Measurements from ENCODE around the gene PPP2R2C.

The PPP2R2C gene

GRCh38 chr4:6421397-6421796 lies 51.0 kb downstream of the PPP2R2C start:
- Histone ChIP-seq H4K91ac (ENCODE audit: low read depth, low read length, poor library complexity) (no peak overlapping the region), H2BK15ac (ENCODE audit: low read length) (no peak overlapping the region), H3K9me3 (replicated peaks in 1 of 2; ENCODE audit: control insufficient read depth in 2 of 2, insufficient read depth in 1 of 2, low read depth in 1 of 2, low read length in 2 of 2) (no peaks in the 10 kb centered on the region), H3K27me3 (ENCODE audit: control insufficient read depth in 3 of 3, insufficient read depth in 3 of 3, low read depth in 1 of 3, low read length in 3 of 3) (peaks cover 0 to 30% (median 0%) of the 10 kb centered on the region in 3 experiments), H2BK120ac (ENCODE audit: low read depth, low read length) (no peak overlapping the region), H3K9ac (ENCODE audit: low read depth, low read length, poor library complexity) (no peak overlapping the region), H3K27ac (replicated peaks; ENCODE audit: low read length) (no peak overlapping the region), H2BK5ac (ENCODE audit: low read length) (peak overlapping the region; percentile 30), H3K4me3 (ENCODE audit: low read length in 2 of 2) (no peak overlapping the region), H3K36me3 (replicated peaks in 1 of 2; ENCODE audit: control insufficient read depth in 2 of 2, insufficient read depth in 2 of 2, low read length in 2 of 2) (no peaks in the 10 kb centered on the region), H2AFZ (ENCODE audit: low read length) (peak overlapping the region; percentile 40), H3K14ac (ENCODE audit: low read length) (no peak overlapping the region), H2AK5ac (ENCODE audit: low read depth, low read length) (no peak overlapping the region), H4K8ac (ENCODE audit: low read depth, low read length) (no peak overlapping the region), H2BK12ac (ENCODE audit: low read length) (no peak overlapping the region), H3K4me2 (ENCODE audit: insufficient read depth, low read length, poor library complexity, severe bottlenecking) (no peak overlapping the region), H3K23ac (ENCODE audit: low read depth, low read length, poor library complexity) (no peak overlapping the region), H3K4ac (ENCODE audit: low read length) (no peak overlapping the region), H3K79me1 (ENCODE audit: low read depth, low read length) (no peaks in the 10 kb centered on the region), H3K18ac (ENCODE audit: low read length) (no peak overlapping the region), H3K4me1 (ENCODE audit: control insufficient read depth in 2 of 2, insufficient read depth in 1 of 2, low read depth in 1 of 2, low read length in 2 of 2) (peaks cover 0 to 4% of the 10 kb centered on the region in 2 donors)
- WGBS, 2 donors (ENCODE audit: extremely low coverage in 2 of 2, insufficient read length in 2 of 2, insufficient replicate concordance in 1 of 2) = no CpG with 5 or more reads among the region's 18 CpGs
- no peak for DNase-seq (ENCODE audit: low spot score)

GRCh38 chr4:6420972-6421371 lies 51.4 kb downstream of the PPP2R2C start:
- no peak overlapping the region for H3K4me2 ChIP-seq (ENCODE audit: insufficient read depth, low read length, poor library complexity, severe bottlenecking)
- no CpG with 5 or more reads among the region's 6 CpGs for WGBS, 2 donors (ENCODE audit: extremely low coverage in 2 of 2, insufficient read length in 2 of 2, insufficient replicate concordance in 1 of 2)
- no peak overlapping the region for H2BK12ac ChIP-seq (ENCODE audit: low read length)
- H2BK120ac ChIP-seq (ENCODE audit: low read depth, low read length) = no peak overlapping the region
- peaks cover 0 to 6% of the 10 kb centered on the region in 2 donors for H3K4me1 ChIP-seq (ENCODE audit: control insufficient read depth in 2 of 2, insufficient read depth in 1 of 2, low read depth in 1 of 2, low read length in 2 of 2)
- H2BK5ac ChIP-seq (ENCODE audit: low read length) = no peak overlapping the region
- H3K27ac ChIP-seq (replicated peaks; ENCODE audit: low read length) = no peak overlapping the region
- H3K27me3 ChIP-seq (ENCODE audit: control insufficient read depth in 3 of 3, insufficient read depth in 3 of 3, low read depth in 1 of 3, low read length in 3 of 3) = peaks cover 0 to 30% (median 0%) of the 10 kb centered on the region in 3 experiments
- H4K8ac ChIP-seq (ENCODE audit: low read depth, low read length) = no peak overlapping the region
- DNase-seq (ENCODE audit: low spot score) = no peak
- no peak overlapping the region for H3K9ac ChIP-seq (ENCODE audit: low read depth, low read length, poor library complexity)
- no peak overlapping the region for H3K4ac ChIP-seq (ENCODE audit: low read length)
- no peaks in the 10 kb centered on the region for H3K79me1 ChIP-seq (ENCODE audit: low read depth, low read length)
- no peak overlapping the region for H2BK15ac ChIP-seq (ENCODE audit: low read length)
- no peak overlapping the region for H3K18ac ChIP-seq (ENCODE audit: low read length)
- H2AK5ac ChIP-seq (ENCODE audit: low read depth, low read length) = no peak overlapping the region
- no peak overlapping the region for H3K4me3 ChIP-seq (ENCODE audit: low read length in 2 of 2)
- H2AFZ ChIP-seq (ENCODE audit: low read length) = peak overlapping the region; percentile 40
- H4K91ac ChIP-seq (ENCODE audit: low read depth, low read length, poor library complexity) = no peak overlapping the region
- no peaks in the 10 kb centered on the region for H3K9me3 ChIP-seq (replicated peaks in 1 of 2; ENCODE audit: control insufficient read depth in 2 of 2, insufficient read depth in 1 of 2, low read depth in 1 of 2, low read length in 2 of 2)
- no peak overlapping the region for H3K14ac ChIP-seq (ENCODE audit: low read length)
- H3K36me3 ChIP-seq (replicated peaks in 1 of 2; ENCODE audit: control insufficient read depth in 2 of 2, insufficient read depth in 2 of 2, low read length in 2 of 2) = no peaks in the 10 kb centered on the region
- no peak overlapping the region for H3K23ac ChIP-seq (ENCODE audit: low read depth, low read length, poor library complexity)

- Histone ChIP-seq H4K8ac (ENCODE audit: low read depth, low read length) (no peak overlapping the region), H3K18ac (ENCODE audit: low read length) (no peak overlapping the region), H3K9ac (ENCODE audit: low read depth, low read length, poor library complexity) (no peak overlapping the region), H2BK15ac (ENCODE audit: low read length) (no peak overlapping the region), H3K4me1 (ENCODE audit: control insufficient read depth in 2 of 2, insufficient read depth in 1 of 2, low read depth in 1 of 2, low read length in 2 of 2) (peaks cover 5 to 6% of the 10 kb centered on the region in 2 donors), H3K4me2 (ENCODE audit: insufficient read depth, low read length, poor library complexity, severe bottlenecking) (no peak overlapping the region), H2AK5ac (ENCODE audit: low read depth, low read length) (no peak overlapping the region), H3K79me1 (ENCODE audit: low read depth, low read length) (no peaks in the 10 kb centered on the region), H2BK120ac (ENCODE audit: low read depth, low read length) (no peak overlapping the region), H2AFZ (ENCODE audit: low read length) (no peak overlapping the region), H3K36me3 (replicated peaks in 1 of 2; ENCODE audit: control insufficient read depth in 2 of 2, insufficient read depth in 2 of 2, low read length in 2 of 2) (no peaks in the 10 kb centered on the region), H3K27me3 (ENCODE audit: control insufficient read depth in 3 of 3, insufficient read depth in 3 of 3, low read depth in 1 of 3, low read length in 3 of 3) (peaks cover 0 to 22% (median 0%) of the 10 kb centered on the region in 3 experiments), H2BK12ac (ENCODE audit: low read length) (no peak overlapping the region), H4K91ac (ENCODE audit: low read depth, low read length, poor library complexity) (no peak overlapping the region), H3K27ac (replicated peaks; ENCODE audit: low read length) (no peak overlapping the region), H3K23ac (ENCODE audit: low read depth, low read length, poor library complexity) (no peak overlapping the region), H3K4me3 (ENCODE audit: low read length in 2 of 2) (no peak overlapping the region), H3K14ac (ENCODE audit: low read length) (no peak overlapping the region), H2BK5ac (ENCODE audit: low read length) (no peak overlapping the region), H3K9me3 (replicated peaks in 1 of 2; ENCODE audit: control insufficient read depth in 2 of 2, insufficient read depth in 1 of 2, low read depth in 1 of 2, low read length in 2 of 2) (no peaks in the 10 kb centered on the region), H3K4ac (ENCODE audit: low read length) (no peak overlapping the region)
- no CpG with 5 or more reads among the region's 7 CpGs for WGBS, 2 donors (ENCODE audit: extremely low coverage in 2 of 2, insufficient read length in 2 of 2, insufficient replicate concordance in 1 of 2)
- no peak for DNase-seq (ENCODE audit: low spot score)
These were observed 52.4 kb downstream of the PPP2R2C start for GRCh38 chr4:6420036-6420435.

GRCh38 chr4:6419452-6420028 lies 52.9 kb downstream of the PPP2R2C start:
- no peaks in the 10 kb centered on the region for H3K36me3 ChIP-seq (replicated peaks in 1 of 2; ENCODE audit: control insufficient read depth in 2 of 2, insufficient read depth in 2 of 2, low read length in 2 of 2)
- no peak overlapping the region for H3K4me2 ChIP-seq (ENCODE audit: insufficient read depth, low read length, poor library complexity, severe bottlenecking)
- no peak overlapping the region for H3K4me3 ChIP-seq (ENCODE audit: low read length in 2 of 2)
- no peak overlapping the region for H2BK120ac ChIP-seq (ENCODE audit: low read depth, low read length)
- no peak overlapping the region for H2AK5ac ChIP-seq (ENCODE audit: low read depth, low read length)
- no peak overlapping the region for H3K27ac ChIP-seq (replicated peaks; ENCODE audit: low read length)
- no peak overlapping the region for H2BK5ac ChIP-seq (ENCODE audit: low read length)
- no peak overlapping the region for H2AFZ ChIP-seq (ENCODE audit: low read length)
- peaks cover 6 to 9% of the 10 kb centered on the region in 2 donors for H3K4me1 ChIP-seq (ENCODE audit: control insufficient read depth in 2 of 2, insufficient read depth in 1 of 2, low read depth in 1 of 2, low read length in 2 of 2)
- no peak overlapping the region for H2BK15ac ChIP-seq (ENCODE audit: low read length)
- WGBS, 2 donors (ENCODE audit: extremely low coverage in 2 of 2, insufficient read length in 2 of 2, insufficient replicate concordance in 1 of 2) = no CpG with 5 or more reads among the region's 6 CpGs
- no peak overlapping the region for H3K4ac ChIP-seq (ENCODE audit: low read length)
- no peak overlapping the region for H4K91ac ChIP-seq (ENCODE audit: low read depth, low read length, poor library complexity)
- H4K8ac ChIP-seq (ENCODE audit: low read depth, low read length) = no peak overlapping the region
- peaks cover 0 to 21% (median 0%) of the 10 kb centered on the region in 3 experiments for H3K27me3 ChIP-seq (ENCODE audit: control insufficient read depth in 3 of 3, insufficient read depth in 3 of 3, low read depth in 1 of 3, low read length in 3 of 3)
- H3K79me1 ChIP-seq (ENCODE audit: low read depth, low read length) = no peaks in the 10 kb centered on the region
- no peak for DNase-seq (ENCODE audit: low spot score)
- no peak overlapping the region for H3K9ac ChIP-seq (ENCODE audit: low read depth, low read length, poor library complexity)
- H3K23ac ChIP-seq (ENCODE audit: low read depth, low read length, poor library complexity) = no peak overlapping the region
- no peaks in the 10 kb centered on the region for H3K9me3 ChIP-seq (replicated peaks in 1 of 2; ENCODE audit: control insufficient read depth in 2 of 2, insufficient read depth in 1 of 2, low read depth in 1 of 2, low read length in 2 of 2)
- H2BK12ac ChIP-seq (ENCODE audit: low read length) = no peak overlapping the region
- no peak overlapping the region for H3K18ac ChIP-seq (ENCODE audit: low read length)
- no peak overlapping the region for H3K14ac ChIP-seq (ENCODE audit: low read length)

Data from neuronal stem cell (in vitro differentiated cells).